GM11168 (cell line): ENCODE results near the gene EPHX1.
"Not testable (repeated sequence)": the region's sequence is repeated elsewhere in the genome, so short reads cannot be mapped to it uniquely, and the experiment has no call there.

Experiments
- in situ Hi-C: fragments of 300-500 bp; cut with MboI; formaldehyde crosslinking; loops from one replicate; pipeline ENCODE4 v1.12.0; 2022; ENCODE audit warnings: low sequenced_read_pairs; ENCODE audit not compliant: unreplicated experiment

Gene EPHX1

DNA sequence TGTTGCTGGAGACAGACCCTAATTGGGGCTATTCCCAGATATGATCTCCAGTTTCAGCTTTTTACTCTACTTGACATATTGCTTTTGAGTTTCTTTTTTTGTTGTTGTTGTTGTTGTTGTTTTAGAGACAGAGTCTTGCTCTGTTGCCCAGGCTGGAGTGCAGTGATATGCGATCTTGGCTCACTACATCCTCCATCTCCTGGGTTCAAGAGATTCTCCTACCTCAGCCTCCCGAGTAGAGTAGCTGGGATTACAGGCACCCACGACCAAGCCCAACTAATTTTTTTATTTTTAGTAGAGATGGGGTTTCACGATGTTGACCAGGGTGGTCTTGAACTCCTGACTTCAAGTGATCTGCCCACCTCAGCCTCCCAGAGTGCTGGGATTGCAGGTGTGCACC is 33.6 kb upstream of the EPHX1 start:
- in situ Hi-C loops = loop anchor here (10.0 kb wide), 1 partner anchor 301 kb away; no protein-coding TSS in a partner anchor

DNA sequence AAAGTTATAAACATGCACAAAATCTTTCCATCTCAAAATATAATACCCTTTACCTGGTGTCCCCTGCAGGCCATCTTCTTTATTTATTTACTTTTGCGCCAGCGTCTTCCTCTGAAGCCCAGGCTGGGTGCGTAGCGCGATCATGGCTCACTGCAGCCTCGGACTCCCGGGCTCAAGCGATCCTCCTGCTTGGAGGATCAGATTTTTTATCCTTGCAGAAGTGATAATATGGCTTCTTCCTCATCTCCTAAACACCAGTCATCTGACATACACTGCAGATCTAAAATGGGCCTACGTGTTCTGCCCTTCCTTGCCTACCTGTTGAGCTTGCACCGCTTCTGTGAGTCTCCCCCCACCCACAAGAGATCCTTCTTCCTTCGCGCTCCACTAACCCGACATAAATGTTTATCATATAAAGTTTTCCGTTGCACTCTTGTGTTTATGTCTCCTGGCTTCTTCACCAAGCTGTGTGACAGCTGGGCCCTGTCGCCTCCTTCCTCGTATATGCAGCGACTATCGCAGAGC is 32.8 kb upstream of the EPHX1 start:
- in situ Hi-C loops = loop anchor here (10.0 kb wide), 1 partner anchor 302 kb away; no protein-coding TSS in a partner anchor

DNA sequence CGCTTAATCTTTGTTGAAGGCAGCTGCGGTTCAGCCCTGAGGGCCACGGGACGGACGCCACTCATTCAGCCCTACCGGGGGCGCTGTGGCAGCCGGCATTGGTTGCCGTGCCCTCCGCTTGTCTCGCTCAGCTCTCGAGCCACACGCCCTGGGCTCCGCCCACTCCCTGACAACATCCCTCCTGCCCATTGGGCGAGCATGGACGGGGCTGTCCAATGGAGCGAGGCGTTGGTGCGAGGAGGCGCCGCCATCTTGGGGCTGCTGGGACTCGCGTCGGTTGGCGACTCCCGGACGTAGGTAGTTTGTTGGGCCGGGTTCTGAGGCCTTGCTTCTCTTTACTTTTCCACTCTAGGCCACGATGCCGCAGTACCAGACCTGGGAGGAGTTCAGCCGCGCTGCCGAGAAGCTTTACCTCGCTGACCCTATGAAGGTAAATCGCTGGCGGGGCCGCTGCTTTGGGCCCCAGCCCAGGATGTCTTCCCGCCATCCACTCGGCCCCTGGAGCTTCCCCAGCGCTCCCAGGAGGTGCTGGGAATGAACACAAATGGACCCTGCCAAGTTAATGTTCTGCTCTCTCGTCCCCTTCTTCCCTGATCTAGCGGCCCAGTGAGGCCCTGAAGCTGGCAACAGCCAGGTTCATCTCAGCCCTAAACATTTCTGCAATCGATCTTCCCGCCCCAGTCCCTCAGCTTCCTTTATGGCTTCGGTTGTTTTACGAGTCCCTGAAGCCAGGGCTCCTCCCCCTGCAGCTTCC is 32.2 kb upstream of the EPHX1 start, which contains the start of gene SRP9:
TSS of gene SRP9 (plus strand) at position 244 of the 754 bp plus-strand sequence. CDS start at position 359, 115 bp downstream.
- in situ Hi-C loops = loop anchor here (10.0 kb wide), 1 partner anchor 303 kb away; no protein-coding TSS in a partner anchor

DNA sequence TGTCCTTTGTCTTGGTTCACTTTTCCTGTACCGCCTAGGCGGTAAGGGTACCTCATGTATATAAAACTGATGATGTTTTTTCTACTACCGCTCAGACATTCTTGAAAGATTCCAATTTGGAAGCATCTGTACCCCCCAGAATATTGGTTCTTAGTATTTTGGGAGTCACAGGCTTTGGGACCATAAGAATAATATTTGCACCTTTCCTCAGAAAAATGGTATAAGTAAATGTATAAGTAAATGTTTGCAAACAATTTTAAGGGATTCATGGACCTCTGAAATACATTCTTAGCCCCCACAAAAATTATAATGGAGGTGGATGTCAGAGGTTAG is 31.6 kb upstream of the EPHX1 start:
- in situ Hi-C loops = loop anchor here (10.0 kb wide), 1 partner anchor 304 kb away; no protein-coding TSS in a partner anchor

DNA sequence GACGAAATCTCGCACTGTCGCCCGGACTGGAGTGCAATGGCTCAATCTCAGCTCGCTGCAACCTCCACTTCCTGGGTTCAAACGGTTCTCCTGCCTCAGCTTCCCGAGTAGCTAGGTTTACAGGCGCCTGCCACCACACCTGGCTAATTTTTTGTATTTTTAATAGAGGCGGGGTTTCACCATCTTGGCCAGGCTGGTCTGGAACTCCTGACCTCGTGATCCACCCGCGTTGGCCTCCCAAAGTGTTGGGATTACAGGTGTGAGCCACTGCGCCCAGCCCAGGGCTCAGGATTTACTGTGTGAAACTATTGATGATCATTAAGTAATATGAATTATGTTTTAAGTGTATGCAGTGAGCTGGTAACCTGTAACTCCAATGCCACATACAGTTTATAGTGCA is 30.8 kb upstream of the EPHX1 start:
- in situ Hi-C loops = loop anchor here (10.0 kb wide), 1 partner anchor 304 kb away; no protein-coding TSS in a partner anchor

DNA sequence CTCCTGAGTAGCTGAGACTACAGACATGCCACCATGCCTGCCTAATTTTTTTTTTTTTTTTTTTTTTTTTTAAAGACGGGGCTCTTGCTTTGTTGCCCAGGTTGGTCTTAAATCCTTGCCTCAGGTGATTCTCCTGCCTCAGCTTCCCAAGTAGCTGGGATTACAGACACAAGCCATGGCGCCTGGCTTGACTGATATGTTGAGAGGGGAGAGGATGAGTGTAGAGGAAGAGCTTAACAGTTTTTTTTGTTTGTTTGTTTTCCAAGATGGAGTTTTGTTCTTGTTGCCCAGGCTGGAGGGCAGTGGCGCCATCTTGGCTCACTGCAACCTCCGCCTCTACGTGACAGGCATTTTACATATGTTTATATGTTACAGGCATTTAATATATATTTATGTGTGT is 29.8 kb upstream of the EPHX1 start:
- in situ Hi-C loops = no loop called here

DNA sequence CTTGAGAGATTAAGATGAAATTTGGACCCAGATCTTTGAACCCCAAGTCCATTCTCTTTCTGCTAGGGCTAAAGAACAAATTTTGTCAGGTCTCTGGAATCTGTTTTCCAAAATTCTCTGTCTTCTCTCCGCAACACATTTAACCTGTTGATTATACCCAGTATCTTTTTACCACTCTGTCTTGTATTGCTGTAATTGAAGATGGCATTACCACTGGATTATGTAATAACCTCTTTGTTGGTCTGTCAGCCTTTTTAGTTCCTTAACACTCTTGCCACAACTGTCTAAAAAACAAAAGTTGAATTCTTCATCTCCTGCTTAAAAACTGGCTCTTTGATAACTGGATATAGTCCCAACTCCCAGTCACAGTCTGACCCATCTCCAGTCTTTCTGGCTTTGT is 29.3 kb upstream of the EPHX1 start:
- in situ Hi-C loops = no loop called here

DNA sequence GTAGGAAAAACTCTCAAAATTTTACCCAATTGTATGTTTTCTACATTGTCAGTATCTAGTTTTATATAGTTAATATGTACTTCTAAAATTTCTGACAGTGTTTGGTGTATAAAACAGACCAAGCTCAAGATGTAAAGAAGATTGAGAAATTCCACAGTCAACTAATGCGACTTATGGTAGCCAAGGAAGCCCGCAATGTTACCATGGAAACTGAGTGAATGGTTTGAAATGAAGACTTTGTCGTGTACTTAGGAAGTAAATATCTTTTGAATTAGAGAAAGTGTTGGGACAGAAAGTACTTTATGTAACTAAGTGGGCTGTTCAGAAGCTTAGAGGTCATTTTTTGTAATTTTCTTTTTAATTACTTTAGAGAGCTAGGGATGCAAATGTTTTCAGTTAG is 20.8 kb upstream of the EPHX1 start:
- in situ Hi-C loops = not testable (repeated sequence)

DNA sequence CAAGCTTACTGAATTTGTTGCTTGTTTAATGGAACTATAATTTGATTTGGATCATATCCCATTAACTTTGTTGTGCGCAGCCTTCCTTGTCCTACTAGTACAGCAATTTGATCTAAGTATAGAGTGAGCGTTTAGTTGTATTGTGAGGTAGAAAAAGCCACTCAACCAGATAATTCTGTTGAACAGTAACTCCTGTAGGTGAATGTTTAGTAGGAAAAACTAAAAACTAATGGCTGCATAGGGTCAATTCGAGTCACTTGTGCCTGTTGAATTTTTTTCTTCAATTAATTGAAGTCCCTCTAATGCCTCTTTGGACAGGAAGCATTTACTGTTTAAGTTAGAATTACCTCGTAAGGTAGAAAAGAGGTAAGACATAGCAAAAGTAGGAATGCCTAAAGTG is 15.0 kb upstream of the EPHX1 start:
- in situ Hi-C loops = no loop called here

DNA sequence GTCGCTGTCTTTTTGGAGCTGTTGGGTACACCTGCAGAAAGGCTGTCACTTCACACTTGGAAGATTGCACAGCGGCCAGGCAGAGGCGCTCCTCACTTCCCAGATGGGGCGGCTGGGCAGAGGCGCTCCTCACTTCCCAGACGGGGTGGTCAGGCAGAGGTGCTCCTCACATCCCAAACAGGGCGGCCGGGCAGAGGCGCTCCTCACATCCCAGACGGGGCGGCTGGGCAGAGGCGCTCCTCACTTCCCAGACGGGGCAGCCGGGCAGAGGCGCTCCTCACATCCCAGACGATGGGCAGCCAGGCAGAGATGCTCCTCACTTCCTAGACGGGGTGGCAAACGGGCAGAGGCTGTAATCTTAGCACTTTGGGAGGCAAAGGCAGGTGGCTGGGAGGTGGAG is 13.8 kb upstream of the EPHX1 start:
- in situ Hi-C loops = not testable (repeated sequence)

DNA sequence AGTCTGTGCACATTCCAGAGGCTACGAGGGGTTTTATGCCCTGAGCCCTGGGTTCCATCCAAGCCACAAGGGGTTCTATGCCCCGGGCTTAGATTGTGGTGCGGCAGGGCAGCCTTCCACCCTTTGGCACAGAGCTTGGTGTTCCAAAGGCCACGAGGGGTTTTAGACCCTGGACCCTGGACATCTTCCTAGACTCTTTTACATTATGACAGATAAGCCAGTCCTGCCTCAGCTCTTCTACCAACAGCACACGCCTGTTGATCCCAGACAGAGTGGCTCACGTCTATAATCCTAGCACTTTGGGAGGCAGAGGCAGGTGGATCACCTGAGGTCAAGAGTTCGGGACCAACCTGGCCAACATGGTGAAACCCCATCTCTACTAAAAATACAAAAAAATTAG is 8.8 kb upstream of the EPHX1 start:
- in situ Hi-C loops = not testable (repeated sequence)

DNA sequence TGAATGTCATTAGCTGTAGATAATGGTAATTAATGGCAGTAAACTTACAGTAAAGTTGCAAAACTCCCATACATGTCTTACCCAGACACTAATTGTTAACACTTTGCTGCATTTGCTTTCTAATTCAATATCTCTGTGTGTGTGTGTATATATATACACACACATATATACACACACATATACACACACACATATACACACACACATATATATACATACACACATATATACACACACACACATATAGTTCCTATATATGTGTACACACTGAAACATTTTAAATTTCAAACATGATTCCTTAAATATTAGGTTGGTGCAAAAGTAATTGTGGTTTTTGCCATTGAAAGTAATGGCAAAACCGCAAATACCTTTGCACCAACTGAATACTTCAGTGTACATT is 3.7 kb upstream of the EPHX1 start:
- in situ Hi-C loops = no loop called here

DNA sequence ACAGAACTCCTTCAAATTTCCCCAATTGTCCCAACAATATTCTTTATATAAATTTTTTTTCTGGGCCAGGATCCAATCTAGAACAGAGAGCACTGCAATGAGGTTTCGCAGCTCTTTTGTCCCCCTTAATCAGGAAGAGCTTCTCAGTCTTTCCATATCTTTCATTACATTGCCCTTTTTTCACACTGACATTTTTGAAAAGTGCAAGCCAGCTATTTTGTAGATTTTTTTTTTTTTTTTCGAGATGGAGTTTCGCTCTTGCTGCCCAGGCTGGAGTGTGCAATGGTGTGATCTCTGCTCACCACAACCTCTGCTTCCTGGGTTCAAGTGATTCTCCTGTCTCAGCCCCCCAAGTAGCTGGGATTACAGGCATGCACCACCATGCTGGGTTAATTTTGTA is 3.2 kb upstream of the EPHX1 start:
- in situ Hi-C loops = not testable (repeated sequence)

DNA sequence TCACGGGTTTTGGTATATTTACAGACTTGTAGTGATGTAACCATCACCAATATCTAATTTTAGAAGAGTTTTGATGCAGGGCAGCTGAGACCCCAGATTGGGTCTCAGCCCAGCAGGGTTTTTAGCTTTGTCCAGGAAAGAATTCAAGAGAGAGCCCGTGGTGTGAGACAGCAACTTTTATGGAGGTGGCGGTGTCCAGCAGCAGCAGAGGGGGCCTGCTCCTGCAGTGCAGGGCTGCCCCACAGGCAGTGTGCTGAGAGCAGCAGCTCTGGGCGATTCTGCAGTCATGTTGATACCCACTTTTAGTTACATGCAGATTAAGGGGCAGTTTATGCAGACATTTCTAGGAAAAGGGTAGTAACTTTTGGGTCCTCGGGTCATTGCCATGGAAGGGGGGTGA is 1.8 kb upstream of the EPHX1 start:
- in situ Hi-C loops = no loop called here

DNA sequence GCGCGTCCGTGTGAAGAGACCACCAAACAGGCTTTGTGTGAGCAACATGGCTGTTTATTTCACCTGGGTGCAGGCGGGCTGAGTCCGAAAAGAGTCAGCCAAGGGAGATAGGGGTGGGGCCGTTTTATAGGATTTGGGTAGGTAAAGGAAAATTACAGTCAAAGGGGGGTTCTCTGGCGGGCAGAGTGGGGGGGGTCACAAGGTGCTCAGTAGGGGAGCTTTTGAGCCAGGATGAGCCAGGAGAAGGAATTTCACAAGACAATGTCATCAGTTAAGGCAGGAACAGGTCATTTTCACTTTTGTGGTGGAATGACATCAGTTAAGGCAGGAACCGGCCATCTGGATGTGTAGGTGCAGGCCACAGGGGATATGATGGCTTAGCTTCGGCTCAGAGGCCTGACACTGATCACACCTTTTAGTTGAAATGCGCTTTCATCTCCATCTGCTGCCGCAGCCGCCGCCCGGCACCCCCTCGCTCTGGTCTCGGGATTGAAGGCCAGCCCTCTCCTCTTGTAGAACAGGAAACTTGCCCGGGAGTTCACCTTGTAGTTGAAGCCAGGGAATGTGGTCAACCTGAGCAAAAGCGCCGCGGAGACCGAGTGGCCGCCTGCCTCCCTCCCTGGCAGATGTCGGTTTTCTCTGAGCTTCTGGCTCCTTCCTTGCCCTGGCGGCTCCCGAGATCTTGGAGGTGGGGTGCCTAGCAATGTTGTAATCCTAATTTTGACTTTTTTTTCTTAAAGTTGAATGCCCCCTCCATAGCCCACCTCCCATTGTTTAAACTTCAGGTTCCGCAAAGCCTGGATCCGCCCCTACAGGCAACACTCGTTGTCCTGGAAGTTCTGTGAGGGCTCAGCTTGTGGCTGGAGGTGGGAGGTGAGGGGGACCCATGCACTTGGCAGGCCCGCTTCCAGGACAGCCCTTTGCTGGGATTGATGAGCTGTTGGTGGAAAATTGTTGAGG is 935 bp downstream of the EPHX1 start:
- in situ Hi-C loops = not testable (repeated sequence)

DNA sequence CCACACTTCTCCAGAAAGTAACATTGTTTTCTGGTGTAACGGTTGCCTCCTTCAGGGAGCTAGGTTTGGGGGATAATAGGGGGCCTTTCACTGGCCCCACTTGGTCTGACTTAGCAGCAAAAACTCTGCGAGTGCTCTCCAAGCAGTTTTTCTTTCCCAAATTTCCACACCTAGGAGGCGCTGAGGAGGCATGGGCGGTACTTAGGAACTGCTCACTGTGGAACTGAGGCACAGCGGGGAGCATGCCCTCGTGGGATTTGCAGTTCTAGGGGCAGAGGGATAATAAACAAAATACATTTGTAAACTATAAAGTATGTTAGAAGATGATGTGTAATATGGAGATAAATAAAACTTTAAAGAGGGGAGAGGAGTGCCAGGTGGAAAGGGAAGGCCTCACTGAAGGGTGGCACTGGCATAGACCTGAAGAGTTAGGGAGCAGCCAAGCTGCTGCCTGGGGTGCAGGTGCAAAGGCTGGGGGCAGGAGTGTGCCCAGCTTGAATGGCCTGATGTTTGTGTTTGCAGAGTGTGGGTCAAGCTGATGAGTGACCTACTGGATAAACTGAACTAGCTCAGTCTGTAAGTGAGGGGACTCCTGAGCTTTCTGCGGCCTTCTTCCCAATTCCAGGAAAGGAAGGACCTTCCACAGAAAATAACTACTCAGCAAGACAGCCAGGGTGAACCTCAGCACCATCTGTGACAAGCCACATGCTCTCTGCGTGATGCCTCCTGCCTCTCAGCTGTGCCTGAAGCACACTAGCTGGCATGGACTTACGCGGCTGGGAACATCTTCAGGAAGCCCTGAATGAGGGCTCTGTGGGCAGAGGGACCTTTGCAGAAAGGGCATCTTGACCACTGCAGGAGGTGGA is 1.9 kb downstream of the EPHX1 start:
- in situ Hi-C loops = no loop called here

DNA sequence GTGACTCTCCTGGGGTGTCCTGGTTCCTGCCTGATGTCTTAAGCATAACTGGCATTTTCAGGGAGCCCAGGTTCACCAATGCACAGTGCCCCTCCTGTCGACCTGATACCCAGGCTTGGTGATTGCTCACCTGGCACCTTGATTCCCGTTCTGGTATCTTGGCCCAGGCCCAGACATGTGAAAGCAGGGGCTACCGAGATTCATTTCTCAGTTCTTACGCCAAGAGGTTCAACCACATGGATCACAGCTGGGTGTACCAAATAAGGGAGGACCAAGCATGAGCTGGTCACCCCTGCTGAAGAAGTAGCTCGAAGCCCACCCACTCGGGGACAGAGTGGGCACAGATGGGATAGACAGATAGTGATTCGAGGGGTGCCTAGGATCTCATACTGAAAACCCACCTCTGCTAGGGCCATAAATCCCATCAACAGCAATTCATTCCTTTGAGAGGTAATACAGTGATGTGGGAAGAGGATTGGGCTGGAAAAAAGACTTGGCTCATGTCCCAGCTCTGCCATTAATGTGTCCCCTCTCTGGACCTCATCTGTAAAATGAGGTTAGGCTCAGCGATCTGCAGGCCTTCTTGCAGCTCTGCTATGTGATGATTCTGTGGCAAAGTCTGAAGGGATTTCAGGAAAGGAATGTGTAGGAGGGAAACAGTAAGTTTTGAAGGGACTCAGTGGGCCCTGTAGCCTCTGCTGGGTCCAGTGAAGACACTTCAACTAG is 2.7 kb downstream of the EPHX1 start:
- in situ Hi-C loops = no loop called here

DNA sequence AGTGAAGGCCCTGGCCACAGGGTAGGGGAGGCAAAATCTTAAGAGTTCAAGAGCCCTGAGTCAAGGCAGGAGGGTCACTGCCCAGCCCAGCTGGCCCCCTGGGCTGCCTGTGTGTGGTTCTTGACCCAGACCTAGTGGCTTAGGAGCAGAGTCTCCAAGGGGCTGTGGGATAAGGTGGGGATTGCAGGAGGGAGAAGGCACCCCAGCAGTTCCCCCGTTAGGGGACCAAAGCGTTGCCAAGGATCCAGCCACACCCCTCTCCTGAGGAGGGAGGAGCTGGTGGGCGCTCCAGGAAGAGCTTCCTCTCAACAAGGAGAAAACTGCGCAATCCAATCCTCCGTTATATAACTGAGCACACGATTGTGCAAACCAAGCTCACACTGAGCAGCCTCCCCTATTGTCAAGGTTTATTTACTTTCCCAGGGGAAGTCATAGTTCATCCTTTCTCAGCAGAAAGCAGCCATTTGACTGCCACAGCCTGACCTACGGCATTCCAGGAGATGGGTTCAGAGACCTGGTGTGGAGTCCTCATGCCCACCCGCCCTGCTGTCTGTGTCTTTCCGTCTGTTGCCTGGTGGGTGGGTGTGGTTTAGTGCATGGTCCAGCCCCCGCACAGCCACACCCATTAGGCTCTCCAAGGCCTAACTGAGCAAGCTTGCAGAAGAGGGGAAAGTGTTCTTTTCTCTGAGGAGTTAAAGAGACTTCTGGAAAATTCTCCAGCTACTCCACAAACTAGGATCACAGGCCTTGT is 3.5 kb downstream of the EPHX1 start:
- in situ Hi-C loops = no loop called here

DNA sequence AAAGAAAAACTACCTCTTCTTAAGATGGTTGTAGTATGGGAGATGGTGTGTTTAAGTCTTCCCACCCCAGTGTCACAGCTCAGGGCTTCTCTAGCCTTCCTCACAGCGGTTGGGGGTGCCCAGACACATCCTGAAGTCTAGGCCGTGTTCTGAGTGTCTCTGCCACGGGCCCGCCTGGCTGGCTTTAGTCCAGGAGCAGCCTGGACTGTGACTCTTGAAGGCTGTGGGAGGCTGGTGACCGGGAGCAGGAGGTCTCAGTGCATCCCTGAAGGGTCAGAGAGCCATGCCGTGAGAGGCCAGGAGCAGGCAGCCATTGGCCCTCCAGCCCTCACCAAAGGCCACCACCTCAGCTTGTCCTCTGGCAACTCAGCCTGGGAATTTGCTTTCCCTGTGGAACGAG is 4.5 kb downstream of the EPHX1 start:
- in situ Hi-C loops = no loop called here
